Urothelium cell line (cell line): ENCODE results near the gene PNPLA5.
"Not testable (repeated sequence)": the region's sequence is repeated elsewhere in the genome, so short reads cannot be mapped to it uniquely, and the experiment has no call there.

Experiments
- DNase-seq: peaks from one replicate; pipeline ENCODE4 v3.0.0; 2011; ENCODE audit warnings: low spot score, mixed read lengths
- FAIRE-seq: peaks from 2 replicates; lab custom pipeline; 2011; peaks lifted over from hg19 to GRCh38; lab: Jason Lieb, UNC

PNPLA5 gene, protein sequence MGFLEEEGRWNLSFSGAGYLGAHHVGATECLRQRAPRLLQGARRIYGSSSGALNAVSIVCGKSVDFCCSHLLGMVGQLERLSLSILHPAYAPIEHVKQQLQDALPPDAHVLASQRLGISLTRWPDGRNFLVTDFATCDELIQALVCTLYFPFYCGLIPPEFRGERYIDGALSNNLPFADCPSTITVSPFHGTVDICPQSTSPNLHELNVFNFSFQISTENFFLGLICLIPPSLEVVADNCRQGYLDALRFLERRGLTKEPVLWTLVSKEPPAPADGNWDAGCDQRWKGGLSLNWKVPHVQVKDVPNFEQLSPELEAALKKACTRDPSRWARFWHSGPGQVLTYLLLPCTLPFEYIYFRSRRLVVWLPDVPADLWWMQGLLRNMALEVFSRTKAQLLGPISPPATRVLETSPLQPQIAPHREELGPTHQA

DNA sequence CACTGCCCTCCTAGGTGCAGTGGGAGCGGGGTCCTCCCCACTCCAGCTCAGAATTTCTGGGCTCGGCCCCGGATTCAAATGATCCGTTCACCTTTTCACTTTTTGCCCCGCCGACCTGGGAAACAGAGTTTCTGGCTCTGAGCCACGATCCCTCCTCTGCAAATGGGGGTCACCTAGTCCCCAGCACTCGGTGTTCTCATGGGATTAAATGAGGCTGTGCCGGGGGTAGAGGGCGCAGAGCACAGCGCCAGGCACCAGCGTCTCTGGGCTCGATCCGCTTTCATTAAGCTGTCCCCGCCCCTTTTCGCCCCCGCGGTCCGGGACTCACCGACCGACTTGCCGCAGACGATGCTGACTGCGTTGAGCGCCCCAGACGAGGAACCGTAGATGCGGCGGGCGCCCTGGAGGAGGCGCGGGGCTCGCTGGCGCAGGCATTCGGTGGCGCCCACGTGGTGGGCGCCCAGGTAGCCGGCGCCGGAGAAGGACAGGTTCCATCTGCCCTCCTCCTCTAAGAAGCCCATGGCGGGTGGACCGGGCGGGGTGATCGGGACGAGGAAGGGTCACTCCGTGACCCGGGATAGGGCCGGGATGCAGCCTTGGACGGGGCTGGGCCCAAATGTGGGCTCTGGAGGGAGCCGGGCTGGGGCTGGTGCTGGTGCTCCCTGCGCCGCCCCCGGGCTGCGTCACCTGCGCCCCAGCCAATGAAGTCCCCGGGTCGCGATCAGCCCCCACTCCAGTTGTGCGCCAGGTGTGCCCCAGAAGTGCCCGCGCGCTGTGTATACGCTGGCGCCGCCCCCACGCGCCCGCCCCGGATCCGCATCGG is at the start of gene PNPLA5:
PNPLA5 (minus strand) TSS at position 654 of the 823 bp plus-strand sequence; CDS start at position 521, 133 bp downstream.
- no peak for DNase-seq
- no peak for FAIRE-seq

DNA sequence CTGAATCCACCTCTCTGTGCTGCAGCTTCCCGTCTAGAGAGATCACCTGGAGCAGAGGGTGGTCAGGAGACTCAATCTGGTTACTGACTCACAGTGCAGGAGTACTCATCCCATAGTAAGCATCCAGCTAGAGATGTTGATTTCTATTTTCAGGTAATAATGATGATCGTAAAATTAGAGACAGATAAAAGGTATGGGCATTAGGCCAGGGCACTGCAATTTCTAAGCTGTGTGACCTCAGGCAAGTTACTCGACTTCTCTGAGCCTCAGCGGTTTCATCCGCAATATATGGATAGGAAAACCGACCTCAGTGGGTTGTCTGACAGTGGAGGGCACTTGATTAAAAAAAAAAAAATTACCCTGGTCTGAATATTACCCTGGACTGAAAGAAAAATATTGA is 49.6 kb upstream of the PNPLA5 start:
- DNase-seq (no peak), FAIRE-seq (no peak)

DNA sequence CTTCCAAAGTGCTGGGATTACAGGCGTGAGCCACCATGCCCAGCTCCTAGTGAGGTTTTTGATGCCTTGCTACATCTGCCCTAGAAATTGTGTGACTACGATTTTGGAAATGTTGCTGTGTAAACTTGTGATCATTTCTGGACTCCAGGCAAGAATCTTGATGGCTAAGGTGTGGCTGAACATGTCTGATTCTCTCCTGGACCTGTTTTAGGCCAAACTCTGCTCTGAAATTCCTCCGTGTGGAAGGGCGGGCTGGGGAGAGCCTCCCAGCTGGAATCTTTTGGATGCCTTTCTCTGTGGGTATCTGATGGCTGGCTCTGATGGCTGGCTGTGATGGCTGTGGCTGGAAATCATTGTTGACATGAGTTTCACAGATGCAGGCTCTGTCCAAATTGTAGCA is 40.0 kb upstream of the PNPLA5 start:
- DNase-seq (no peak), FAIRE-seq (no peak)

DNA sequence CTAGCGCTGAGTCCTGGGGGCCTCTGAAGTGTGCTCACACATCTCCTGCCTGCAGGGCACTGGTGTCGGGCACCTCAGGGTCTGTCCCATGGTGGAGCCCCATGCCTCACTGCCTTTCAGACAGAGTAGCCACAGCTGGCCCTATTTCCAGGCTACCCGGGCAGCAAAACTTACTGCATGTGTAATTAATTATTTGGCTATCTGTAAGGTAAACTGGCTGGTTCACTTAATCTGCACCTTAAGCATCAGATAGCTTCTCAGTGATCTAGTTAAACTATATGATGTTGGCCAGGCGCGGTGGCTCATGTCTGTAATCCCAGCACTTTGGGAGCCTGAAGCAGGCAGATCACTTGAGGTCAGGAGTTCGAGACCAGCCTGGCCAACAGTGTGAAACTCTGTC is 37.1 kb upstream of the PNPLA5 start:
- FAIRE-seq (peak; percentile 35), DNase-seq (no peak)

DNA sequence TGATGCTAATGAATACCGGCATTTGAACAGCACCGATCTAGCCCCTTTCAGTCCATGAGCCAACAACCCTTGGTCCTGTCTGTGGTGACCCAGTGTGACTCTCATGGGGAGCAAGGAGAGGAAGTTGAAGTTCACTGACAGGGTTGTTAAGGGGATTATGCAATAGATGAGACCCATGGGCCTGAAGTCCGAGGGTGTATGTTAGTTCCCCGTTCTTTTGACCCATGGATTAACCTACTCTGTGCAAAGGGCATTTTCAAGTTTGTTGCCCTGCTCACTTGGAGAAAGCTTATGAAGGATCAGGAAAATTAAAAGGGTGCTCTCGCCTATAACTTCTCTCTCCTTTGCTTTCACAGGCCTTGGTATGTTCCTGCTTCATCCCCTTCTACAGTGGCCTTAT is 36.7 kb upstream of the PNPLA5 start:
- no peak for FAIRE-seq
- DNase-seq: no peak

DNA sequence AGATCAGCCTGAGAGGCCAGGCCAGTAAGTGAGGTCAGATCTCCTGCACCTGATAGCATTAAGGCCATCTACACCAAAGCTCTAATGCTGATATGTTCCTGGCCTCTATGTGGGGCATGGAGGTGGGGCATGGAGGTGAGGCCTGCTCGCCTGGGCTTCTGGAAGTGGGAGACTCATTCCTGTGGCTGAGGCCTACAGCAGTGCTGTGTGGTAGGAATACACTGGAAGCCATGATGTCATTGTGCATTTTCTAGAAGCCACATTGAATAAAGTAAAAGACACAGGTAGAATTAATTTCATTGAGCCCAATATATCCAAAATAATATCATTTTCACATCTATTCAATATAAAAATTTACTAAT is 34.5 kb upstream of the PNPLA5 start:
- FAIRE-seq: no peak

DNA sequence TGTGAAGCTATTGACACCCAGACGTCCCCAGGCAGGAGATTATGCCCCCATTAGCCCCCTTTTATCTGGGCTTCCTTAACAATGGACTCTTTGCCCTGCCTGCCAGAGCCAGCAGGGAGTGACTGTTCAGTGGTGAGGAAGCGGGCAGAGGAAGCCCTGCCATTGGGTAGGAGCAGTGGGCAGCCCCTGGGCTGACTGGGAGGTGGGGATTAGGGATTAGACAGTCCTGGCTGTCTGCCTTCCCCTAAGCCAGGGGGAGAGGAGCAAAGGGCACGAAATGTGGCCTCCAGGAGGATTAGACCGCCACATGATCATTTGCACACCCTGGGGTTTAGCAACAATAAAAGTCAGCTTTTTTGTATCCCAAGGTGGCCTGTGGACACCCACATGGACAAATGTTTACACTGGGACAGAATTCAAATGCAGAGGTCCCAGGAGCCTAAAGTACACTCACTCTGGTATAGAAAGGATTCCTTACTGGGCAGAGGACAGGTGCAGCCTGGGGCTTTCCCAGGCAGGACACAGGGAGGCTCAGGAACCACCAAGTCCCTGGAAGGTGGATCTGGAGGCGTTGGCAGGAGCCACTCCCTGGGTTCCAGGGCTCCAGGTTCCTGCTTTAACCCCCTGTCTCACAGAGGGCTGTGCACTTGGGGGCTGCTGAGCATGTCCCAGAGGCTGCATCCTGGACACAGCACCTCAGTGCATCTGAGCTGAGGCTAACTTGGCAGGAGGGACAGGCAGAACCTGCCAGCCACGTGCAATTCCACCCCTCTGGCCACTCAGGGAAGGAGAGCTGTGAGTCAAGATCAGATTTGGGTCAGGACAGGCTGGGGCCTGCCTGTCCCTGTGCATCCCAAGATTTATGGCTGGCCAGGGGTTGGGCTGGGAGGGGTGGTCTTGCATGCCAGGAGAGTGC is 33.9 kb upstream of the PNPLA5 start:
- FAIRE-seq: no peak
- peak; percentile 75 for DNase-seq

More for the DNA sequence above, 34.5 kb upstream of the PNPLA5 start:
- DNase-seq: no peak

DNA sequence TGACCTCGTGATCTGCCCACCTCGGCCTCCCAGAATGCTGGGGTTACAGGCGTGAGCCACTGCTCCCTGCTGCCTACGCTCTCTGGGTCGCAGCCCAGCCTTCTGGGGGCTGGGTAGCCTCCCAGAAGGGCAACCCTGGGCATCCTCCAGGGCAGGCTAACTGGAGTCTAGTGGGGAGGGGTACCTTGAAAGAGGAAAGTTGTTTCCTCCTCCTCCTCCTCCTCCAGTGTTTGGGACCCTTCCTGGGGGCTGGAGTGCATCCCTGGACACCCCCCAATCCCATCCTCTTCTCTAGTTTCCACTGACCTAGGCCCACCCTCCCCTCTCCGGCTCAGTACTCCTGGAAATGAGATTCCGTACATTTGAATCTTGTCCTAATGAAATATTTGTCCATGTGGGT is 33.1 kb upstream of the PNPLA5 start:
- FAIRE-seq (no peak), DNase-seq (no peak)

DNA sequence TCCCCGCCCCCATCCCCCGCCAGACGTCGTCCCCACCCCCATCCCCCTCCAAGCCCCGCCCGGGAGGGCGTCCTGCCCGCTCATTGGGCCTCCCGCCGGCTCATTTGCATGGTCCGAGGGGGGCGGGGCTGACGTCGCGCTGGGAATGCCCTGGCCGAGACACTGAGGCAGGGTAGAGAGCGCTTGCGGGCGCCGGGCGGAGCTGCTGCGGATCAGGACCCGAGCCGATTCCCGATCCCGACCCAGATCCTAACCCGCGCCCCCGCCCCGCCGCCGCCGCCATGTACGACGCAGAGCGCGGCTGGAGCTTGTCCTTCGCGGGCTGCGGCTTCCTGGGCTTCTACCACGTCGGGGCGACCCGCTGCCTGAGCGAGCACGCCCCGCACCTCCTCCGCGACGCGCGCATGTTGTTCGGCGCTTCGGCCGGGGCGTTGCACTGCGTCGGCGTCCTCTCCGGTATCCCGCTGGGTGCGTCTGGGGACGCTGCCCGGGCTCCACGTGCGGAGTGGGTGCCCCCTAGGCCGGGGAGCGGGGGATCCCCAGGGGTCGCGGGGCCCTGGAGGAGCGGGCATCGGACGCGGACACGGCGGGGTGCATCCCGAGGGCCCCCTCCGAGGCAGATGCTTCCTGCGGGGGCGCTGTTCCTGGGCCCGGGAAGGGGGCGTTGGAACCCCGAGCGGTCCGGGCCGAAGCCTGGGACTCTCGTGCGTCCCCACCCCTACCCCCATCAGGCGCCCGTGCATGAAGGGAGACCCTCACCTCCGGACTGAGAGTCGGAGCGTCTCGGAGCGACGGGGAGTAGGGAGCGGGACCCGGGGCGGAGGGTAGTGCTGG is 32.0 kb upstream of the PNPLA5 start, which contains the start of gene PNPLA3:
PNPLA3 (plus strand) TSS at position 175 of the 834 bp plus-strand sequence; CDS start at position 282, 107 bp downstream.
- DNase-seq: peak; percentile 98
- peak; percentile 95 for FAIRE-seq

DNA sequence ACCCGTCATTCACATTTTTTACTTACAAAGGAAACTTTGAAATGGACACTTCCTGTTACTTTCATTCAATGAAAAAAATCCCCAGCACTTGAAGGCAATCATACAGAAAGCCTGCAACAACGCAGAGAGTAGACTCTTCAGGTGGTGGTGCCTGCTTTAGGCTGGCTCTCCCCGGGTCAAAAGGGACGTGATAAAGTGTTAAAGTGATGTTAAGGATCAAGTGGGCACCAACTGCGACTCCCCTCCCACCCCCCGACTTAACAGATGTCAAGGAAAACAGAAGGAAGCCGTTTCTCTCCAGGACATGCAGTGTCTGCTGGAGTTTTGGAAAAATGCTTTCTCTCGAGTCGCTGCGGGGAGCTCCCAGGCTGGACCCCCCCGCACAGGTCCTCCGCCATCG is 31.4 kb upstream of the PNPLA5 start:
- DNase-seq (no peak), FAIRE-seq (no peak)

DNA sequence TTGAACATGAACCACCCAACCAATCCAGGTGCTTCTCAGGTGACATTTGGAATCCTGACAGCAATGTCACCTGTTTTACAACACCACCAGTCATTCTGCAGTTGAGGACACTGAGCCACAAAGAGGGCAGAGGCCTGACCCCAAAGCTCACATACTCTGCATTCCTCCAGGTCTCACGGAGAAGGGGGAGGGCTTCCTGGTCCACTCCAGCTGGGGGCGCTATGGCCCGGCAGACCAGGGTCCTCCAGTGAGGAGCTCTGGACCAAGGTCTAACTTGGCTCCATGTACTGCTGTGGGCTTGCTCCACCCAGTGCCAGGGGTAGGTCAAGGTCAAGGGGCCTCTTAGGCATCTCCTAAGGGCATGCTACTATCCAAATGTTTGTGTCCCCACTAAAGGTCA is 30.3 kb upstream of the PNPLA5 start:
- FAIRE-seq: peak; percentile 37
- no peak for DNase-seq

DNA sequence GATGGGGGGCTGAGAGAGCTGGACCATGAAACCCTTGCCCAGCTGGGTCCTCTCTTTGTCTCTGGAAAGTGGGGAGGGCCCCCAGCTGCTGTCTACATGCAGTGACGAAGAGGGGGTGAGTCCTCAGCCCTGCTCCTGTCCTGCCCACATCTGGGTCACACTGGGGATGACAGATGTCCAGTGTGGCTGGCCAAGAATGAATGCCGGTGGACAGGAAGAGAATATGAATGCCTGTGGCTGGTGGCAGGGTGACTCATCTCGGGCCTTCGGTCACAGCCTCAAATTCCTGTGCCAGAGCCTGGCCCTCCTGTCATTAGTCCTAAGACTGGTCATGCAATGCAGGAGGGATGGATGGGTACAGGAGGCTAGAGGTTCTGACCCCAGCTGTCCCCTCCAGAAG is 29.6 kb upstream of the PNPLA5 start:
- FAIRE-seq (peak; percentile 95), DNase-seq (peak; percentile 78)

DNA sequence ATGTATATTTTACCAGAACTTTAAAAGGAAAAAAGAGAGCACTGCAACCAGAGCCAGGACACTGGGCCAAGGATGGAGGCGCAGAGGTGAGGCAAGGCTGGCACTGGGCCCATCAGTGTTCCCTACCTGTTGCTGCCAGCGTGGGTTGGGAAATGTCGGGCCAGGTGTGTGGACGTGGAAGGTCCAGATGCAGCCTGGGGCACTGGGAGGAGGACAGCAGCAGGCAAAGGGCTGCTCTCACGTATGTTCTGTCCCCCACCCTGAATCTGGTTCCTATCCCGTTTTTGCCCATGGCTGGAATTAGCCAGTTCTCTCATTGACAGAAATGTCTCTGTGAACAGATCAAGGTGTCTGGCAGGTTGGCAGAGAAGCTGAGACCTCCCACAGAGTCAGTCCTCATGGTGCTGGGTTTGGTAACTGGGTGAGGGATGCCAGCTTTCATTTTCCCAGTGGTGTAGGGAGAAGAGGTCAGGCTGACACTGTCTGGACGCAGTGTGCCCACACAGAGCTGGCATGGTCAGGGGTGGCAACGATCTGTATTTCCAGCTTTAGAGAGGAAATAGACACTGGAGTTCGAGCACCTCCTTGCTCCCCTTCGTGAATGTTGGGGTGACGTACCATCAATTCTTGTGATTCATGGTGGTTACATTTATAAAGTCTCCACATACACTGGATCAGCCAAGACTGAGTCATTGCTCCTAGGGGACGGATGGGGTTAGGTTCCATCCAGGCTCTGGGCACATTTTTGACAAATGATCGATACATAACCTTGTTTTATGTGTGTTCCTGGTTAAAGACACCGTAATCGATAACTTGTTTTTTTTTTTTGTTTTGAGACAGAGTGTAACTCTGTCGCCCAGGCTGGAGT is 27.5 kb upstream of the PNPLA5 start:
- FAIRE-seq: peak; percentile 81
- peak; percentile 40 for DNase-seq

DNA sequence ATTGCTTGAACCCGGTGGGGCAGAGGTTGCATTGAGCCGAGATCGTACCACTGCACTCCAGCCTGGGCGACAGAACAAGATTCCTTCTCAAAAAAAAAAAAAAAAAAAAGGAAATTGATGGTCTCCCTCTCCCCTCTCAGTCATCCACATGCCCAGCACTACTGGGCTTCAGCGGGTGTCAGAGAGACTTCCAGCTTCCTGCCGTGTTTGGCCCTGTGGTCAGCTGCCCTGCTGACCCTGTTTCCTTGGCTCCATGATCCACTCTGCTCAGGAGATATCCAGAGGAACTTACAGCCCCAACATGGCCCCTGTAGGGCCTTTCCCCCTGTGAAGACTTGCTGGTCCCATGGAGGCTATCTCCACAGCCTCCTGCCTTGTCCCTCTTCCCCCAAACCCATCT is 25.7 kb upstream of the PNPLA5 start:
- DNase-seq: no peak
- no peak for FAIRE-seq

DNA sequence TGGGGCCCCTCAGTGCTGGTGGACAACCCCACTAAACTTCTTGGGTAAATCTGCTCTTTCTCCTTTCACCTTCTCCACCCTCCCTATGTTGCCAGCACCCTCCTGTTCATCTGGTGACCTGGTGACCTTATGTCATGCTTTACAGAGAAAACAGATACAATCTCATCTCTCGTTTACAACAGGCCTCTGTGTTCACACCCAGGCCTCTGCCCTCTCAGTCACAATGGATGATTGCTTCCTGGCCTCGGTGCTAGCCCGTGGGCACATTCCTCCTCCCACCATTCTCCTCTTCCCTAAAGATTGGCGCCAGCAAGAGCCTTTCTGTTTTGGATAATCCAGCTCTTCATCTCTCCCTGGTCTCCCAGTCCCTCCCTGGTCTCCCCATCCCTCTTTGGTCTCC is 19.5 kb upstream of the PNPLA5 start:
- no peak for DNase-seq
- no peak for FAIRE-seq

DNA sequence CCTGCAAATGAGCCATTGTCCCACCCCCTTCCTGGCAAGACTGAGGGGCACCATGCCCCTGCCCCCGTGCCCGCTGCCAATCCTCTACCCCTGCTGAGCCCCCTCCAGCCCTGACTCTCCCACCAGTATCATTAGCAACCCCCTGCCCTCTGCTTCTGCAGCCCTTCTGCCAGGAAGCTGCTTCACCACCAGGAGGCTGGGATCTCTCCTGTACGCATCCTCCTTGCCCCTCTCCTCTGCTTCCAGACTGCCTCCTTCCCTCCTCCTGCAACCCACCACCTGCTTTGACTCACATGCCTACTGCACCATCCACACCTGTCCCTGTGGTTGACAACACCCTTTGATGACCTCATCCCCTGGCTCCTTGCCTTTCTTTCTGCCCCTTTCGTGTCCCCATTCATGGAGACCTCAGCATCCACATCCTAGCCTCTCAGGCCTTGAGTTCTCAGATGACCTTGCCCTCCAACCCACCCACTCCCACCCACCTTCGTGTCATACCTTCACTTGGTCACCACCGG is 18.4 kb upstream of the PNPLA5 start:
- FAIRE-seq (no peak), DNase-seq (peak; percentile 46)

DNA sequence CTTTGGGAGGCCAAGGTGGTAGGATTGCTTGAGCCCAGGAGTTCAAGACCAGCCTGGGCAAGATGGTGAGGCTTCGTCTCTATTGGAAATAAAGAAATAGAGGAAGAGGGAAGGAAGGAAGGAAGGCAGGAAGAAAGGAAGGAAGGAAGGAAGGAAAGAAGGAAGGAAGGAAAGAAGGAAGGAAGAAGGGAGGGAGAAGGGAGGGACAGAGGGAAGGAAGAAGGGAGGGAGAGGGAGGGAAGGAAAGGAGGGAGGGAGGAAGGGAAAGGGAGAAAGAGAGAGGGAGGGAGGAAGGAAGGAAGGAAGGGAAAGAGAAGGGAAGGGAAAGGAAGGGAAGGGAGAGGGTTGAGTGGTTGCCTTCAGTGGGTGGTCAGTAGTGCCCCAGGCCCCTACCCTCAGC is 17.9 kb upstream of the PNPLA5 start:
- peak; percentile 27 for FAIRE-seq
- DNase-seq: no peak

DNA sequence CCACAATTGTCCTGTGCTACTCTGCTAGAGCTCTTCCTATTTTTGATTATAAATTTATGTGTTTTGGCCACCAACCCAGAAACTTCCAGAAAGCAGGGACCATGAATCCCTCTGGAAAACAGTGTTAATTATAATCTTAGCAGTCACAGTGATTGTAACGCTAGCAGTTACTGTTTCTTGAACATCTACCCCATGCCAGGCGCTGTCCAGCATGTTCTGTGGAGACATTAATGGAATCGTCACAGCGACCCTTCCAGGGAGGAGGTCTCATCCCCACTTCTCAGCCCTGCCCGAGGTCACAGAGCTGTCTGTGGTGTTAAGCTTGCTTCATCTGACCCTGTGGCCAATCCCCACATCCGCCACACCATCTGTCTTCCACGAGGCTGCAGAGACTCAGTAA is 13.9 kb upstream of the PNPLA5 start:
- DNase-seq: no peak
- FAIRE-seq: no peak

DNA sequence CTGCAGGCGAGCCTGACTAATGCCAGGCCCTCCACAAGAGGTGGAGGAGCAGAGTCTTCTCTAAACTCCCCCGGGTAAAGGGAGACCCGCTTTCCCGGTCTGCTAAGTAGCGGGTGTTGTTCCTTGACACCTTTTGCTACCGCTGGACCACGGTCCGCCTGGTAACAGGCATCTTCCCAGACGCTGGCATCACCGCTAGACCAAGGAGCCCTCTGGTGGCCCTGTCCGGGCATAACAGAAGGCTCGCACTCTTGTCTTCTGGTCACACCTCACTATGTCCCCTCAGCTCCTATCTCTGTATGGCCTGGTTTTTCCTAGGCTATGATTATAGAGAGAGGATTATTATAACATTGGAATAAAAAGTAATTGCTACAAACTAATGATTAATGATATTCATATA is 12.6 kb upstream of the PNPLA5 start:
- DNase-seq, FAIRE-seq: not testable (repeated sequence)
